Karpas-422 (cell line): ENCODE measurements around the gene SYNE4. TPM values are rescaled to one million over a fixed set of nuclear protein-coding genes. Genes with fewer than 3 reads are reported as not detected.

Experiments used
- DNase-seq: peaks from one replicate; pipeline ENCODE4 v3.0.0-alpha.2; 2015
- H2AFZ ChIP-seq: fragments of 200-600 bp; sonication (generic); 2 replicates; pipeline ENCODE4 v1.6.1; 2014; ENCODE audit warnings: antibody characterized with exemption, low read length, mixed read lengths
- H3K27ac ChIP-seq: fragments of 200-600 bp; sonication (generic); 2 replicates; pipeline ENCODE4 v1.5.1; 2014; ENCODE audit warnings: mild to moderate bottlenecking, low read length, moderate library complexity
- H3K27me3 ChIP-seq: fragments of 200-600 bp; sonication (generic); 2 replicates; pipeline ENCODE4 v1.6.1; 2014; ENCODE audit warnings: low read length, mixed read lengths
- H3K36me3 ChIP-seq: fragments of 200-600 bp; sonication (generic); 2 replicates; pipeline ENCODE4 v1.6.1; 2014; ENCODE audit warnings: low read length, mixed read lengths; ENCODE audit not compliant: insufficient read depth
- H3K4me1 ChIP-seq: fragments of 200-600 bp; sonication (generic); 2 replicates; pipeline ENCODE4 v1.6.1; 2014; ENCODE audit warnings: mild to moderate bottlenecking, low read length, mixed read lengths
- H3K4me2 ChIP-seq: fragments of 200-600 bp; sonication (generic); 2 replicates; pipeline ENCODE4 v1.6.1; 2014; ENCODE audit warnings: low read length, low read depth, mild to moderate bottlenecking; ENCODE audit not compliant: poor library complexity, severe bottlenecking
- H3K4me3 ChIP-seq: fragments of 200-600 bp; sonication (generic); 2 replicates; pipeline ENCODE4 v1.5.1; 2014; ENCODE audit warnings: mild to moderate bottlenecking, antibody characterized with exemption, low read length, mixed read lengths
- H3K79me2 ChIP-seq: fragments of 200-600 bp; sonication (generic); 2 replicates; pipeline ENCODE4 v1.6.1; 2014; ENCODE audit warnings: mild to moderate bottlenecking, low read length, mixed read lengths
- H3K9ac ChIP-seq: fragments of 200-600 bp; sonication (generic); 2 replicates; pipeline ENCODE4 v1.6.0; 2014; ENCODE audit warnings: low read length
- H3K9me2 ChIP-seq: fragments of 200-600 bp; sonication (generic), shearing (Covaris generic); replicated peaks from 2 replicates; pipeline ENCODE4 v1.6.0; 2014; ENCODE audit warnings: mild to moderate bottlenecking, low read length, moderate library complexity; ENCODE audit not compliant: insufficient read depth
- H3K9me3 ChIP-seq: fragments of 300-700, 200-600 bp; sonication (generic); 2 replicates; pipeline ENCODE4 v1.6.1; 2014; ENCODE audit warnings: low read length, mixed read lengths
- H4K20me1 ChIP-seq: fragments of 200-600 bp; sonication (generic); 2 replicates; pipeline ENCODE4 v1.6.1; 2014; ENCODE audit warnings: mild to moderate bottlenecking, antibody characterized with exemption, low read length, low read depth; ENCODE audit not compliant: insufficient read depth
- total RNA-seq: library from RNA; depleted of rRNA; stranded (reverse); fragments of >200 nt; shearing (Covaris generic); gene quantifications from 2 replicates; pipeline ENCODE4 v1.2.3, GENCODE V29; 2014; ENCODE audit warnings: low replicate concordance; rRNA removed

SYNE4 gene
- 1.2 and 1.8 TPM in 2 replicates for total RNA-seq

GRCh38 chr19:36008336-36008978, at the start of gene SYNE4:
SYNE4 (minus strand) TSS chr19:36008813; CDS start chr19:36008681, 132 bp downstream.
- Histone ChIP-seq H3K79me2 (peaks cover 7% of the 10 kb centered on the region), H3K4me2 (peak within 1 kb of the TSS; percentile 87), H3K9me3 (no peaks in the 10 kb centered on the region), H3K9me2 (no peaks in the 10 kb centered on the region), H2AFZ (no peak within 1 kb of the TSS), H3K4me1 (peaks cover 31% of the 10 kb centered on the region), H3K36me3 (no peaks in the 10 kb centered on the region), H3K27ac (peak within 1 kb of the TSS; percentile 48; the same call in 1 of the 2 replicates), H4K20me1 (no peaks in the 10 kb centered on the region), H3K9ac (peak within 1 kb of the TSS; percentile 82), H3K4me3 (peak within 1 kb of the TSS; percentile 54), H3K27me3 (no peaks in the 10 kb centered on the region)
- DNase-seq: peak; percentile 60

DNA sequence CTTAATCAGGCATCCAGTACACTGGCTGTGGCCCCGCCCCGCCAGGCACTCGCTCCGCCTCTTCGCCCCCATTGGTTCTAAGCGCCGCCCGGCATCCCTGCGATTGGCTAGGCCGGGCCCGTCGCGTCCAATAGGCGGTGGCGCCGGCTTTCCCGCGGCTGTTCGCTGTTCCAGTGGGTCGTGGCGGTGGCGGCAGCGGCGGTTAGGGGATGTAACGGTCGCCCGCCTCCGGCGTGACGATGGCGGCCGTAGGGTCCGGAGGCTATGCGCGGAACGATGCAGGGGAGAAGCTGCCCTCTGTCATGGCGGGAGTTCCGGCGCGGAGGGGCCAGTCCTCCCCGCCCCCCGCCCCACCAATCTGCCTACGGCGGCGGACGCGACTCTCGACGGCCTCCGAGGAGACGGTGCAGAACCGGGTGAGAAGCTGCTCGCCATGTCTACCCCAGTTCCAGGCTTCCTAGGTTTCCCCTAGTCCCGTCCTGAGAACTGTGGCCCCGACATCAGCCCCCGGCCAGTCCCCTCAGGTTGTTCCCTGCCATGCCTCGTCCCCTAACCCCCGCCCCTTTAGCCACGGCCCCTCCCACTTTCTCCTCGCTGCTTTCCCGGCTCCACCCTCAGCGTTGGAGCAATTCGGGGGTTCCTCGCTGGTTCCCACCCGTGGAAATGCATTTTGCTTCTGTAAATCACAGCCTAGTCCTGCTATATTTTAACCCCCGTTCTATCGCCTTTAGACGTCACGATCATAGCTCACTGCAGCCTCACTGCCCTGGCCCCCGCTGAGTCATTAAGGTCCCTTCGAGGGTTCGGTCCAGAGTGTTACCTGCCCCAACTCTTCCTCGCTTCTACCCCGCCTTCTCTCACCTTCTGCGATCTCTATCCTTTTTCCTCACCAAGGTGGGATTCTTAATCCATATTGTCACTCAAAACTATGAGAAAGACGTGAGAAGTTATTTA, 46.4 kb upstream of the SYNE4 start, which contains the start of gene WDR62:
WDR62 (plus strand) TSS at position 165 of the 954 bp plus-strand sequence; CDS start at position 240, 75 bp downstream.
- Histone ChIP-seq H3K9me3 (no peaks in the 10 kb centered on the region), H3K36me3 (peaks cover 9% of the 10 kb centered on the region; the same call in 1 of the 2 replicates), H3K9ac (peak within 1 kb of the TSS; percentile 90), H3K27me3 (no peaks in the 10 kb centered on the region), H2AFZ (peak within 1 kb of the TSS; percentile 87; the same call in 1 of the 2 replicates), H3K4me3 (peak within 1 kb of the TSS; percentile 94), H3K4me1 (peaks cover 66% of the 10 kb centered on the region), H3K4me2 (peak within 1 kb of the TSS; percentile 91), H3K9me2 (no peaks in the 10 kb centered on the region), H4K20me1 (0 out of 2 replicates have a peak, but pooled peaks cover 3% of the 10 kb centered on the region), H3K27ac (peak within 1 kb of the TSS; percentile 90), H3K79me2 (peaks cover 53% of the 10 kb centered on the region)
- peak; percentile 97 for DNase-seq

- no peaks in the 10 kb centered on the region for H3K9me3 ChIP-seq
- H3K27me3 ChIP-seq: no peaks in the 10 kb centered on the region
- H3K27ac ChIP-seq: peak within 1 kb of the TSS; percentile 90
- H4K20me1 ChIP-seq: 0 out of 2 replicates have a peak, but pooled peaks cover 3% of the 10 kb centered on the region
- H3K4me1 ChIP-seq: peaks cover 58% of the 10 kb centered on the region
- peak; percentile 100 for DNase-seq
- H3K79me2 ChIP-seq: peaks cover 49% of the 10 kb centered on the region
- no peaks in the 10 kb centered on the region for H3K9me2 ChIP-seq
- peak within 1 kb of the TSS; percentile 94 for H3K4me3 ChIP-seq
- H3K9ac ChIP-seq: peak within 1 kb of the TSS; percentile 90
- H2AFZ ChIP-seq: peak within 1 kb of the TSS; percentile 87; the same call in 1 of the 2 replicates
- peak within 1 kb of the TSS; percentile 91 for H3K4me2 ChIP-seq
- peaks cover 4% of the 10 kb centered on the region; the same call in 1 of the 2 replicates for H3K36me3 ChIP-seq
These were observed 45.6 kb upstream of the SYNE4 start, which contains the start of gene THAP8 for GRCh38 chr19:36054119-36054732. THAP8 (minus strand) TSS chr19:36054285; CDS start chr19:36054217, 68 bp downstream.

- Histone ChIP-seq H3K4me1 (peaks cover 36% of the 10 kb centered on the region), H3K79me2 (peaks cover 26% of the 10 kb centered on the region), H3K27ac (no peak overlapping the region), H4K20me1 (no peaks in the 10 kb centered on the region), H3K36me3 (no peaks in the 10 kb centered on the region), H2AFZ (no peak overlapping the region), H3K27me3 (no peaks in the 10 kb centered on the region), H3K4me3 (no peak overlapping the region), H3K4me2 (no peak overlapping the region), H3K9me3 (no peaks in the 10 kb centered on the region), H3K9ac (no peak overlapping the region), H3K9me2 (no peaks in the 10 kb centered on the region)
- peak; percentile 70 for DNase-seq
These were observed 43.0 kb upstream of the SYNE4 start for GRCh38 chr19:36051637-36052036.

GRCh38 chr19:36051236-36051635, 42.6 kb upstream of the SYNE4 start:
- Histone ChIP-seq H4K20me1 (no peaks in the 10 kb centered on the region), H3K9me2 (no peaks in the 10 kb centered on the region), H3K4me2 (no peak overlapping the region), H3K79me2 (peaks cover 22% of the 10 kb centered on the region), H3K4me3 (no peak overlapping the region), H3K36me3 (no peaks in the 10 kb centered on the region), H3K9ac (no peak overlapping the region; the same call in 1 of the 2 replicates), H3K9me3 (no peaks in the 10 kb centered on the region), H3K27me3 (no peaks in the 10 kb centered on the region), H3K27ac (no peak overlapping the region), H3K4me1 (peaks cover 32% of the 10 kb centered on the region), H2AFZ (no peak overlapping the region)
- peak; percentile 49 for DNase-seq

GRCh38 chr19:36049080-36049698, 40.6 kb upstream of the SYNE4 start:
- DNase-seq: peak; percentile 42

GRCh38 chr19:36047835-36048234, 39.2 kb upstream of the SYNE4 start:
- peaks cover 18% of the 10 kb centered on the region for H3K4me1 ChIP-seq
- H3K9ac ChIP-seq: no peak overlapping the region
- no peak for DNase-seq
- H3K4me3 ChIP-seq: no peak overlapping the region
- H3K4me2 ChIP-seq: no peak overlapping the region
- H3K36me3 ChIP-seq: 0 out of 2 replicates have a peak, but pooled peaks cover 2% of the 10 kb centered on the region
- H3K27ac ChIP-seq: no peak overlapping the region
- no peaks in the 10 kb centered on the region for H3K9me3 ChIP-seq
- H3K79me2 ChIP-seq: peaks cover 7% of the 10 kb centered on the region; the same call in 1 of the 2 replicates
- H3K27me3 ChIP-seq: no peaks in the 10 kb centered on the region
- H3K9me2 ChIP-seq: no peaks in the 10 kb centered on the region
- no peaks in the 10 kb centered on the region for H4K20me1 ChIP-seq
- no peak overlapping the region for H2AFZ ChIP-seq

More at GRCh38 chr19:36049080-36049698, 40.6 kb upstream of the SYNE4 start:
- no peaks in the 10 kb centered on the region for H3K9me2 ChIP-seq
- no peak overlapping the region for H3K4me2 ChIP-seq
- no peak overlapping the region for H3K27ac ChIP-seq
- H2AFZ ChIP-seq: no peak overlapping the region
- H3K79me2 ChIP-seq: peaks cover 9% of the 10 kb centered on the region; the same call in 1 of the 2 replicates
- H3K4me3 ChIP-seq: no peak overlapping the region
- H3K4me1 ChIP-seq: peaks cover 25% of the 10 kb centered on the region
- no peaks in the 10 kb centered on the region for H4K20me1 ChIP-seq
- 0 out of 2 replicates have a peak, but pooled peaks cover 2% of the 10 kb centered on the region for H3K36me3 ChIP-seq
- no peaks in the 10 kb centered on the region for H3K9me3 ChIP-seq
- H3K27me3 ChIP-seq: no peaks in the 10 kb centered on the region
- no peak overlapping the region for H3K9ac ChIP-seq
